Endothelial cell of umbilical vein (primary cell): ENCODE measurements around the gene COL6A2. TPM values are rescaled to one million over a fixed set of nuclear protein-coding genes. Genes with fewer than 3 reads are reported as not detected.
A peak's percentile ranks its signal among the peaks of the same experiment; 100 is the strongest.

Experiments
- BruUV-seq: library from RNA; stranded (reverse); fragments of 400-500 nt; replicated peaks from 2 replicates; lab custom pipeline; 2021; lab: Mats Ljungman, UMichigan
- CTCF ChIA-PET: fragments of 300-600, 350-600 bp; sonication (Branson Sonifier 250); formaldehyde crosslinking; loops from one replicate; lab custom pipeline; 2021; ENCODE audit warnings: antibody characterized with exemption, inconsistent platforms; lab: Charles Lee
- POLR2A ChIA-PET: fragments of 300-600, 350-600 bp; sonication (Branson Sonifier 250); formaldehyde crosslinking; loops from one replicate; lab custom pipeline; 2021; ENCODE audit warnings: antibody characterized with exemption, inconsistent platforms; lab: Charles Lee
- DNase-seq: peaks from one replicate; pipeline ENCODE4 v3.0.0-alpha.2; 2011; ENCODE audit warnings: low read depth, low spot score
- FAIRE-seq: peaks from 2 replicates; lab custom pipeline; 2011; peaks lifted over from hg19 to GRCh38; lab: Jason Lieb, UNC
- H2AFZ ChIP-seq: 2 replicates; pipeline ENCODE4 v1.6.0; 2012; ENCODE audit warnings: low read depth, low read length, control low read depth, inconsistent platforms
- H3K27ac ChIP-seq: 2 replicates; pipeline ENCODE4 v1.5.1; 2011; ENCODE audit warnings: low read depth, mild to moderate bottlenecking, control low read depth, low read length, moderate library complexity; ENCODE audit not compliant: insufficient read depth
- H3K27me3 ChIP-seq, 2 experiments: 2 replicates each; pipeline versions ENCODE4 v1.6.0 to v1.6.1; 2011; ENCODE audit warnings: low read length in 2 of 2, mixed read lengths in 1 of 2; ENCODE audit not compliant: control insufficient read depth in 2 of 2, insufficient read depth in 2 of 2
- H3K36me3 ChIP-seq, 2 experiments: 2 replicates in 1 of 2; 3 replicates in 1 of 2; pipeline ENCODE4 v1.5.1; 2011; ENCODE audit warnings: low read length in 2 of 2, mild to moderate bottlenecking in 1 of 2, moderate library complexity in 1 of 2; ENCODE audit not compliant: control insufficient read depth in 2 of 2, insufficient read depth in 2 of 2; ENCODE audit errors: extremely low read depth in 1 of 2
- H3K4me1 ChIP-seq: 3 replicates; pipeline ENCODE4 v1.5.1; 2011; ENCODE audit warnings: mild to moderate bottlenecking, low read length; ENCODE audit not compliant: control insufficient read depth, insufficient read depth; ENCODE audit errors: extremely low read depth
- H3K4me2 ChIP-seq: 2 replicates; pipeline ENCODE4 v1.6.1; 2011; ENCODE audit warnings: low read length, control low read depth, mixed read lengths; ENCODE audit not compliant: insufficient read depth
- H3K4me3 ChIP-seq, 3 experiments: fragments of 200-600 bp in 1 of 3; sonication (generic), shearing (Covaris generic) in 1 of 3; replicated peaks in 1 of 3; 2 replicates each; pipeline ENCODE4 v1.5.1; 2011 to 2016; ENCODE audit warnings: control low read depth in 3 of 3, low read length in 3 of 3, mild to moderate bottlenecking in 2 of 3, inconsistent platforms in 1 of 3, low read depth in 1 of 3, moderate library complexity in 1 of 3; ENCODE audit not compliant: insufficient read depth in 1 of 3
- H3K79me2 ChIP-seq: 2 replicates; pipeline ENCODE4 v1.6.0; 2012; ENCODE audit warnings: low read length, inconsistent platforms; ENCODE audit not compliant: control insufficient read depth, insufficient read depth
- H3K9ac ChIP-seq: replicated peaks from 2 replicates; pipeline ENCODE3; 2011; ENCODE audit warnings: low read length, control low read depth; ENCODE audit not compliant: insufficient read depth; ENCODE audit errors: extremely low read depth
- H3K9me1 ChIP-seq: replicated peaks from 3 replicates; pipeline ENCODE4 v1.6.0; 2011; ENCODE audit warnings: mild to moderate bottlenecking, low read length; ENCODE audit not compliant: control insufficient read depth, insufficient read depth; ENCODE audit errors: extremely low read depth
- H3K9me3 ChIP-seq: replicated peaks from 2 replicates; pipeline ENCODE4 v1.5.1; 2012; ENCODE audit warnings: low read length, inconsistent platforms; ENCODE audit not compliant: control insufficient read depth, insufficient read depth
- H4K20me1 ChIP-seq: replicated peaks from 2 replicates; pipeline ENCODE3; 2011; ENCODE audit warnings: mild to moderate bottlenecking, low read length; ENCODE audit not compliant: control insufficient read depth, insufficient read depth; ENCODE audit errors: extremely low read depth
- EZH2 ChIP-seq: IDR thresholded peaks from 2 replicates; pipeline ENCODE4 v1.6.1; 2012; ENCODE audit warnings: borderline replicate concordance, low read depth, mild to moderate bottlenecking, moderate library complexity, low read length, inconsistent platforms; ENCODE audit not compliant: severe bottlenecking
- FOS ChIP-seq: IDR thresholded peaks from 2 replicates; pipeline ENCODE4 v1.6.1; 2011; ENCODE audit warnings: mild to moderate bottlenecking, low read length, moderate library complexity, borderline replicate concordance; ENCODE audit not compliant: insufficient read depth
- GATA2 ChIP-seq: IDR thresholded peaks from 2 replicates; pipeline ENCODE4 v1.7.0; 2011; ENCODE audit warnings: low read depth, mild to moderate bottlenecking, moderate library complexity, mixed read lengths, low read length; ENCODE audit not compliant: insufficient read length, insufficient read depth
- JUN ChIP-seq: IDR thresholded peaks from 2 replicates; pipeline ENCODE4 v1.6.1; 2011; ENCODE audit warnings: borderline replicate concordance, low read depth; ENCODE audit not compliant: insufficient read length, insufficient read depth
- MYC ChIP-seq: IDR thresholded peaks from one replicate; pipeline ENCODE4 v1.6.1; 2011; ENCODE audit warnings: mild to moderate bottlenecking, low read depth, low read length
- POLR2A ChIP-seq: IDR thresholded peaks from 2 replicates; pipeline ENCODE4 v1.6.1; 2012; ENCODE audit warnings: low read depth, mild to moderate bottlenecking, control low read depth, low read length
- POLR2AphosphoS5 ChIP-seq: IDR thresholded peaks from 2 replicates; pipeline ENCODE4 v1.6.1; 2012; ENCODE audit warnings: low read depth, mild to moderate bottlenecking, control low read depth, low read length, moderate library complexity; ENCODE audit not compliant: insufficient read depth
- dilution Hi-C: fragments of 300-500 bp; cut with MboI; formaldehyde crosslinking; loops from one replicate; pipeline ENCODE4 v1.15.0; 2019; ENCODE audit warnings: low sequenced_read_pairs; ENCODE audit not compliant: extremely low pct_ligation_motif_present
- intact Hi-C: fragments of 100-400 bp; cut with micrococcal nuclease; formaldehyde crosslinking; loops from one replicate; pipeline ENCODE4 v1.10.0; 2022
- polyA plus RNA-seq, 4 experiments: library from polyadenylated mRNA; depleted of rRNA in 3 of 4; stranded (reverse) in 3 of 4; unstranded in 1 of 4; fragments of >200 nt; gene quantifications; 2 replicates each; pipeline versions ENCODE4 v1.2.1 to v1.2.3, GENCODE V29; 2011 to 2012; ENCODE audit warnings: missing spikeins in 1 of 4
- total RNA-seq: library from RNA; stranded (reverse); gene quantifications from 2 replicates; pipeline ENCODE4 v1.2.3, GENCODE V29; 2021
- TF ChIP-seq, protein P1 (sequence below), 2 donors: IDR thresholded peaks; 1 replicate in 1 of 2; 2 replicates in 1 of 2; pipeline ENCODE4 v1.5.1; 2011; ENCODE audit warnings: low read length in 2 of 2, mild to moderate bottlenecking in 2 of 2, moderate library complexity in 2 of 2, control low read depth in 1 of 2, inconsistent platforms in 1 of 2, low read depth in 1 of 2; ENCODE audit not compliant: insufficient read depth in 1 of 2; ENCODE audit errors: extremely low read depth in 1 of 2
- TF ChIP-seq, protein P2 (sequence below): IDR thresholded peaks from 2 replicates; pipeline ENCODE4 v1.6.1; 2011; ENCODE audit not compliant: insufficient read depth, insufficient read length

The COL6A2 gene
- total and polyA plus RNA-seq, 2 donors (not counting 3 experiments of a cell fraction or from before 2014, with no cell fraction given) = 3.4 to 6.1 TPM

DNA sequence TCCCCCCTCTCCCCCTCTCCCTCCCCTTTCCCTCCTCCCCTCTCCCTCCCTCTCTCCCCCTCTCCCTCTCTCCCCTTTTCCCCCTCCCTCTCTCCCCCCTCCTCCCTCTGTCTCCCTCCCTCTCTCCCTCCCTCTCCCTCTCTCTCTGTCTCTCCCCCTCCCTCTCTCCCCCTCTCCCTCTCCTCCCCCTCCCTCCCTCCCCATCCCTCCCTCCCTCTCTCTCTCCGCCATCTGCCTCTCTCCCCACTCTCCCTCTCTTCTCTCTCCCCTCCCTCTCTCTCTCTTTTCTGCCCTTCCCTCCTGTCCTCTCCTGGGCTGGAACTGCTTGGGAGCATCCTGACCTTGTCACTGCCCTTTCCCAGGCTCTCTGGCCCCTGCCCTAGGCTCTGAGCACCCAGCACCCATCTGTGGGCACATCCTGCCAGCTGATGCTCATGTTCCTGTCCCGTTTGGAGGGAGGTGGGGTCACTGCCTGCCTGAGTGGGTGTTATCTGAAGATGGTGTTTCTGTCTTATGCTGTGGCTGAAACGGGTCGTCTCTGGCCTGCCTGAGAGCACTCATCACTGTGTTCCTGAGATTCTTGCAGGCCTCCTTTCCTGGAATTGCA lies 46.7 kb downstream of the COL6A2 start:
- dilution Hi-C loops = no loop called here
- no peaks in the 10 kb centered on the region for H4K20me1 ChIP-seq
- TSS peak; percentile 24 for BruUV-seq
- H3K36me3 ChIP-seq = no peaks in the 10 kb centered on the region
- no peak overlapping the region for H3K4me3 ChIP-seq
- no peak overlapping the region for H3K27ac ChIP-seq
- CTCF ChIA-PET = interaction anchor here (1.4 to 3.6 kb wide), 7 partner anchors 9 to 495 kb away, joined by 3 to 78 read pairs (median 10); partner anchors contain the start of genes MCM3AP and YBEY
- no peaks in the 10 kb centered on the region for H3K79me2 ChIP-seq
- TF ChIP-seq GATA2 (no peak), FOS (no peak), JUN (no peak), MYC (no peak), POLR2AphosphoS5 (no peak), POLR2A (no peak), EZH2 (no peak)
- TF ChIP-seq, protein P1, sequence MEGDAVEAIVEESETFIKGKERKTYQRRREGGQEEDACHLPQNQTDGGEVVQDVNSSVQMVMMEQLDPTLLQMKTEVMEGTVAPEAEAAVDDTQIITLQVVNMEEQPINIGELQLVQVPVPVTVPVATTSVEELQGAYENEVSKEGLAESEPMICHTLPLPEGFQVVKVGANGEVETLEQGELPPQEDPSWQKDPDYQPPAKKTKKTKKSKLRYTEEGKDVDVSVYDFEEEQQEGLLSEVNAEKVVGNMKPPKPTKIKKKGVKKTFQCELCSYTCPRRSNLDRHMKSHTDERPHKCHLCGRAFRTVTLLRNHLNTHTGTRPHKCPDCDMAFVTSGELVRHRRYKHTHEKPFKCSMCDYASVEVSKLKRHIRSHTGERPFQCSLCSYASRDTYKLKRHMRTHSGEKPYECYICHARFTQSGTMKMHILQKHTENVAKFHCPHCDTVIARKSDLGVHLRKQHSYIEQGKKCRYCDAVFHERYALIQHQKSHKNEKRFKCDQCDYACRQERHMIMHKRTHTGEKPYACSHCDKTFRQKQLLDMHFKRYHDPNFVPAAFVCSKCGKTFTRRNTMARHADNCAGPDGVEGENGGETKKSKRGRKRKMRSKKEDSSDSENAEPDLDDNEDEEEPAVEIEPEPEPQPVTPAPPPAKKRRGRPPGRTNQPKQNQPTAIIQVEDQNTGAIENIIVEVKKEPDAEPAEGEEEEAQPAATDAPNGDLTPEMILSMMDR (IDR thresholded peaks at IDR 0.05; ENCODE audit: extremely low read depth in 1 of 2, insufficient read depth in 1 of 2, low read depth in 1 of 2, low read length in 2 of 2) = no peak
- TF ChIP-seq, protein P2, sequence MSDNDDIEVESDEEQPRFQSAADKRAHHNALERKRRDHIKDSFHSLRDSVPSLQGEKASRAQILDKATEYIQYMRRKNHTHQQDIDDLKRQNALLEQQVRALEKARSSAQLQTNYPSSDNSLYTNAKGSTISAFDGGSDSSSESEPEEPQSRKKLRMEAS = no peak
- intact Hi-C loops = loop anchor here (1.0 to 5.0 kb wide), 3 partner anchors 83 to 178 kb away; partner anchors contain the start of genes C21orf58, LSS, PCNT and YBEY
- no peak overlapping the region for H2AFZ ChIP-seq
- POLR2A ChIA-PET = no interaction called here
- H3K9me1 ChIP-seq = no peaks in the 10 kb centered on the region
- H3K9ac ChIP-seq = no peak overlapping the region
- H3K27me3 ChIP-seq = peaks cover 0 to 4% of the 10 kb centered on the region in 2 experiments
- no peak for FAIRE-seq
- no peak overlapping the region for H3K4me2 ChIP-seq
- peaks cover 3% of the 10 kb centered on the region for H3K4me1 ChIP-seq
- no peak for DNase-seq
- no peaks in the 10 kb centered on the region for H3K9me3 ChIP-seq
